Stomach (tissue), 9 donors: Measurements from ENCODE around the gene MBD3L1. TPM values are rescaled to one million over a fixed set of nuclear protein-coding genes. Genes with fewer than 3 reads are reported as not detected.

Experiments used
- DNase-seq, 2 donors: peaks; one replicate each; pipeline versions ENCODE4 v3.0.0 to v3.0.0-alpha.2; 2013 to 2019
- H3K27ac ChIP-seq, 5 donors: fragments of 200-600 bp in 4 of 5; sonication (generic) in 4 of 5; one replicate each; pipeline ENCODE4 v1.5.1; 2013 to 2019; ENCODE audit warnings: mild to moderate bottlenecking in 1 of 5, moderate library complexity in 1 of 5
- H3K27me3 ChIP-seq, 3 donors: fragments of 200-600 bp; sonication (generic); one replicate each; pipeline ENCODE4 v1.5.1; 2017 to 2019; ENCODE audit warnings: mixed run types in 1 of 3
- H3K36me3 ChIP-seq, 4 donors: fragments of 200-600 bp; sonication (generic); 1 replicate in 3 of 4; 2 replicates in 1 of 4; pipeline ENCODE4 v1.5.1; 2016 to 2019
- H3K4me1 ChIP-seq, 4 donors: fragments of 200-600 bp; sonication (generic); one replicate each; pipeline ENCODE4 v1.5.1; 2016 to 2019
- H3K4me3 ChIP-seq, 4 donors: fragments of 200-600 bp; sonication (generic) in 3 of 4; one replicate each; pipeline ENCODE4 v1.5.1; 2016 to 2019; ENCODE audit warnings: mild to moderate bottlenecking in 1 of 4
- H3K9me3 ChIP-seq, 4 donors: fragments of 200-600 bp; sonication (generic); one replicate each; pipeline ENCODE4 v1.5.1; 2016 to 2019
- EP300 ChIP-seq: sonication (generic); formaldehyde crosslinking; IDR thresholded peaks from one replicate; pipeline ENCODE4 v1.6.1; 2017; ENCODE audit warnings: antibody characterized with exemption
- POLR2A ChIP-seq, 4 donors: fragments of 450-650 bp; IDR thresholded peaks; one replicate each; pipeline ENCODE4 v1.6.1; 2016; ENCODE audit warnings: antibody characterized with exemption in 4 of 4, control low read depth in 2 of 4, mild to moderate bottlenecking in 1 of 4, moderate library complexity in 1 of 4
- POLR2AphosphoS5 ChIP-seq, 3 donors: sonication (generic); formaldehyde crosslinking; IDR thresholded peaks; one replicate each; pipeline ENCODE4 v1.6.1; 2016; ENCODE audit warnings: antibody characterized with exemption in 3 of 3
- WGBS, 5 donors: extraction: QIAGEN DNeasy Blood & Tissue Kit in 3 of 5; methylation state at CpG; one replicate each; pipeline versions ENCODE4 v1.1.5 to v1.1.7; 2013 to 2018; 5-methylcytosine and 5-hydroxymethylcytosine counted together
- intact Hi-C: fragments of 100-400 bp; cut with DNase I; formaldehyde crosslinking; loops from one replicate; pipeline ENCODE4 v1.15.1; 2023; ENCODE audit warnings: low total_unique reads
- polyA plus RNA-seq, 3 donors: library from polyadenylated mRNA; stranded (reverse); fragments of 200-250 nt; gene quantifications; one replicate each; pipeline ENCODE4 v1.2.3, GENCODE V29; 2013
- total RNA-seq, 5 donors: library from RNA; depleted of rRNA; stranded (reverse); fragments of >200 nt; gene quantifications; one replicate each; pipeline versions ENCODE4 v1.1.0 to v1.2.3, GENCODE V29; 2014 to 2016
- TF ChIP-seq, protein P1 (sequence below), 7 experiments: fragments of 450-650 bp in 4 of 7; fragments of 200-600 bp in 3 of 7; sonication (generic) in 3 of 7; IDR thresholded peaks; one replicate each; pipeline ENCODE4 v1.5.1; 2016 to 2019; ENCODE audit warnings: antibody characterized with exemption in 7 of 7, control low read depth in 2 of 7, mild to moderate bottlenecking in 1 of 7
- donor health status: healthy with polysubstance abuse.
- donor health status: Bipolar disorder and iron deficiency.
- donor health status: healthy.

MBD3L1 gene
- total and polyA plus RNA-seq, 8 donors = not detected

DNA sequence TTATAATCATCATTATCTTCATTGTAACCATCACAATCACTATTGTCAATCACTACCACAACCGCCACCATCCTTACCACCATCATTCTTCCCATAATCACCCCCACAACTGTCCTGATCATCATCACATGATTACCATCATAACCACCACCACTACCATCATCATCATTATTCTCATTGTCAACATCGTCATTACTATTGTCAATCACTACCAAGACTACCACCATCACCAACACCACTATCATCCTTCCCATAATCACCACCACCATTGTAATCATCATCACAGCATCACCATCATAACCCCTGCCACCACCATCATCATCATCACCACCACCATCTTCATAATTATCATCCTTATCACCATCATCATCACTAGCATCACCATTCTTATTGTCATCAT, 55.2 kb downstream of the MBD3L1 start:
- Histone ChIP-seq H3K4me1 (no peaks in the 10 kb centered on the region), H3K4me3 (no peak overlapping the region), H3K27me3 (peaks cover 0 to 4% (median 0%) of the 10 kb centered on the region in 3 donors), H3K9me3 (peaks cover 0 to 21% (median 3%) of the 10 kb centered on the region in 4 donors), H3K36me3 (no peaks in the 10 kb centered on the region), H3K27ac (no peak overlapping the region)
- no peak for DNase-seq
- 69 to 77% (median 71%) methylated on average over 2 of the region's 2 CpGs for WGBS, 5 donors
- intact Hi-C loops = no loop called here
- TF ChIP-seq POLR2A (IDR thresholded peaks at IDR 0.05) (no peak), EP300 (no peak), POLR2AphosphoS5 (IDR thresholded peaks at IDR 0.05) (no peak)
- TF ChIP-seq, protein P1, sequence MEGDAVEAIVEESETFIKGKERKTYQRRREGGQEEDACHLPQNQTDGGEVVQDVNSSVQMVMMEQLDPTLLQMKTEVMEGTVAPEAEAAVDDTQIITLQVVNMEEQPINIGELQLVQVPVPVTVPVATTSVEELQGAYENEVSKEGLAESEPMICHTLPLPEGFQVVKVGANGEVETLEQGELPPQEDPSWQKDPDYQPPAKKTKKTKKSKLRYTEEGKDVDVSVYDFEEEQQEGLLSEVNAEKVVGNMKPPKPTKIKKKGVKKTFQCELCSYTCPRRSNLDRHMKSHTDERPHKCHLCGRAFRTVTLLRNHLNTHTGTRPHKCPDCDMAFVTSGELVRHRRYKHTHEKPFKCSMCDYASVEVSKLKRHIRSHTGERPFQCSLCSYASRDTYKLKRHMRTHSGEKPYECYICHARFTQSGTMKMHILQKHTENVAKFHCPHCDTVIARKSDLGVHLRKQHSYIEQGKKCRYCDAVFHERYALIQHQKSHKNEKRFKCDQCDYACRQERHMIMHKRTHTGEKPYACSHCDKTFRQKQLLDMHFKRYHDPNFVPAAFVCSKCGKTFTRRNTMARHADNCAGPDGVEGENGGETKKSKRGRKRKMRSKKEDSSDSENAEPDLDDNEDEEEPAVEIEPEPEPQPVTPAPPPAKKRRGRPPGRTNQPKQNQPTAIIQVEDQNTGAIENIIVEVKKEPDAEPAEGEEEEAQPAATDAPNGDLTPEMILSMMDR (IDR thresholded peaks at IDR 0.05) = no peak

DNA sequence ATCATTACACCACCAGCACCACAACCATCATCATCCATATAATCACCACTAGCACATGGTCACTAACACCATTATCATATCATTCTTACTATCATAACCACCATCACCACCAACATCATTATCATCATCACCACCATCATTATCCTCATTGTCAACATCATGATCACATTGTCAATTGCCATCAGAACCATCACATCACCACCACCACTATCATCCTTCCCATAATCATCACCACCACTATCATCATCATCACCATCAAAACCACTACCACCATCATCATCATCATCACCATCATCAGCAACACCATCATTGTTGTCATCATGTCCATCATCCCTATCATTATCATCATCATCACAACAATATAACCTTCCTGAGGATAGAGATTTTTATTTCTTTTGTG, 58.1 kb downstream of the MBD3L1 start:
- H3K36me3 ChIP-seq = no peaks in the 10 kb centered on the region
- intact Hi-C loops = no loop called here
- TF ChIP-seq POLR2A (IDR thresholded peaks at IDR 0.05) = no peak
- TF ChIP-seq POLR2AphosphoS5 (IDR thresholded peaks at IDR 0.05) = no peak
- H3K9me3 ChIP-seq = peaks cover 0 to 17% (median 0%) of the 10 kb centered on the region in 4 donors
- no peak overlapping the region for H3K4me3 ChIP-seq
- no peaks in the 10 kb centered on the region for H3K4me1 ChIP-seq
- peaks cover 0 to 14% (median 0%) of the 10 kb centered on the region in 3 donors for H3K27me3 ChIP-seq
- no peak overlapping the region for H3K27ac ChIP-seq
- no peak for DNase-seq

Other genes with a start within 250 kb of the MBD3L1 start
- 10 to 100 TPM in 3 of 5 donors, 1 to 10 TPM in 2; 2.3 to 28.5 (median 12.8) TPM for gene ADAMTS10, start 221.7 kb upstream of the MBD3L1 start, total RNA-seq
- 1 to 10 TPM; 1.9 to 6.6 (median 5.7) TPM for gene ADAMTS10, start 221.7 kb upstream of the MBD3L1 start, polyA plus RNA-seq
- not detected for gene NFILZ, start 201.7 kb upstream of the MBD3L1 start, total RNA-seq
- gene NFILZ, start 201.7 kb upstream of the MBD3L1 start, polyA plus RNA-seq = not detected
- gene ACTL9, start 133.6 kb upstream of the MBD3L1 start, total RNA-seq = not detected
- not detected for gene ACTL9, start 133.6 kb upstream of the MBD3L1 start, polyA plus RNA-seq
- gene OR2Z1, start 110.7 kb upstream of the MBD3L1 start, total RNA-seq = not detected
- not detected for gene OR2Z1, start 110.7 kb upstream of the MBD3L1 start, polyA plus RNA-seq
- gene ZNF558, start 73 bp upstream of the MBD3L1 start, total RNA-seq = 10 to 100 TPM; 20.4 to 63.1 (median 30.3) TPM
- gene ZNF558, start 73 bp upstream of the MBD3L1 start, polyA plus RNA-seq = 10 to 100 TPM in 1 of 3 donors, 1 to 10 TPM in 2; 6.0 to 16.9 (median 7.8) TPM
- gene MUC16, start 178.0 kb downstream of the MBD3L1 start, total RNA-seq = under 1 TPM in 2 of 5 donors, not detected in 3; 0.45 to 0.55 TPM
- gene MUC16, start 178.0 kb downstream of the MBD3L1 start, polyA plus RNA-seq = under 1 TPM in 1 of 3 donors, not detected in 2; 0.28 TPM